Gastroesophageal sphincter (tissue), 4 donors: ENCODE data around the gene GON4L. TPM values are rescaled to one million over a fixed set of nuclear protein-coding genes. Genes with fewer than 3 reads are reported as not detected.
"Not testable (repeated sequence)": the region's sequence is repeated elsewhere in the genome, so short reads cannot be mapped to it uniquely, and the experiment has no call there.

ENCODE experiments used
- ATAC-seq: fragments of 150-250 bp; one replicate; pipeline ENCODE4 v1.9.1; 2016; ENCODE audit warnings: mild to moderate bottlenecking, moderate library complexity
- H3K27ac ChIP-seq, 4 donors: fragments of 200-600 bp; sonication (generic) in 3 of 4; 1 replicate in 3 of 4; 2 replicates in 1 of 4; pipeline ENCODE4 v1.5.1; 2016 to 2019
- H3K27me3 ChIP-seq: fragments of 200-600 bp; sonication (generic); one replicate; pipeline ENCODE4 v1.5.1; 2019
- H3K36me3 ChIP-seq, 2 donors: fragments of 200-600 bp; sonication (generic); one replicate each; pipeline ENCODE4 v1.5.1; 2019; ENCODE audit warnings: control low read depth in 1 of 2
- H3K4me1 ChIP-seq, 3 donors: fragments of 200-600 bp; sonication (generic); 1 replicate in 2 of 3; 2 replicates in 1 of 3; pipeline ENCODE4 v1.5.1; 2016 to 2019; ENCODE audit warnings: control low read depth in 2 of 3
- H3K4me3 ChIP-seq, 2 donors: fragments of 200-600 bp; sonication (generic); one replicate each; pipeline ENCODE4 v1.5.1; 2019; ENCODE audit warnings: mild to moderate bottlenecking in 1 of 2, moderate library complexity in 1 of 2
- H3K9me3 ChIP-seq, 3 donors: fragments of 200-600 bp; sonication (generic); one replicate each; pipeline ENCODE4 v1.5.1; 2017 to 2019; ENCODE audit warnings: control low read depth in 2 of 3
- CTCF ChIP-seq, 4 experiments: fragments of 200-600 bp in 2 of 4; fragments of 450-650 bp in 2 of 4; sonication (generic) in 1 of 4; IDR thresholded peaks; one replicate each; pipeline ENCODE4 v1.5.1; 2017 to 2019; ENCODE audit warnings: antibody characterized with exemption in 4 of 4, mild to moderate bottlenecking in 2 of 4, moderate library complexity in 2 of 4
- EP300 ChIP-seq: sonication (generic); formaldehyde crosslinking; IDR thresholded peaks from one replicate; pipeline ENCODE4 v1.6.1; 2017; ENCODE audit warnings: antibody characterized with exemption, mild to moderate bottlenecking
- POLR2A ChIP-seq, 2 donors: fragments of 450-650 bp; IDR thresholded peaks; one replicate each; pipeline ENCODE4 v1.6.1; 2017; ENCODE audit warnings: antibody characterized with exemption in 2 of 2, mild to moderate bottlenecking in 2 of 2, moderate library complexity in 1 of 2
- POLR2AphosphoS5 ChIP-seq: sonication (generic); formaldehyde crosslinking; IDR thresholded peaks from one replicate; pipeline ENCODE4 v1.6.1; 2017; ENCODE audit warnings: antibody characterized with exemption
- WGBS, 2 donors: methylation state at CpG; one replicate each; pipeline ENCODE4 v1.1.5; 2018; ENCODE audit warnings: low coverage in 1 of 2; 5-methylcytosine and 5-hydroxymethylcytosine counted together
- total RNA-seq, 4 donors: library from RNA; depleted of rRNA; stranded (reverse); fragments of >200 nt; gene quantifications; one replicate each; pipeline ENCODE4 v1.1.0, GENCODE V29; 2016

Gene GON4L
- total RNA-seq, 4 donors from 2014 or later = 16.6 to 55.1 (median 35.9) TPM

- Histone ChIP-seq H3K36me3 (peaks cover 0 to 86% of the 10 kb centered on the region in 2 donors), H3K27ac (no peak overlapping the region), H3K4me3 (no peak overlapping the region), H3K4me1 (no peaks in the 10 kb centered on the region), H3K27me3 (no peaks in the 10 kb centered on the region), H3K9me3 (no peaks in the 10 kb centered on the region)
- ATAC-seq = no peak
- TF ChIP-seq POLR2AphosphoS5 = no peak
- TF ChIP-seq EP300 = no peak
- TF ChIP-seq POLR2A (IDR thresholded peaks at IDR 0.05) = no peak
- no peak for TF ChIP-seq CTCF (IDR thresholded peaks at IDR 0.05)
- 60 to 72% methylated on average over 1 of the region's 1 CpG for WGBS, 2 donors
These were observed 63.8 kb downstream of the GON4L start for GRCh38 chr1:155793213-155793612.

GRCh38 chr1:155777582-155777981 is 79.4 kb downstream of the GON4L start:
- H3K4me1 ChIP-seq = no peaks in the 10 kb centered on the region
- no peak overlapping the region for H3K27ac ChIP-seq
- H3K4me3 ChIP-seq = no peak overlapping the region
- no peaks in the 10 kb centered on the region for H3K27me3 ChIP-seq
- ATAC-seq = no peak
- no peaks in the 10 kb centered on the region for H3K9me3 ChIP-seq
- peaks cover 0 to 93% of the 10 kb centered on the region in 2 donors for H3K36me3 ChIP-seq
- no peak for TF ChIP-seq POLR2A (IDR thresholded peaks at IDR 0.05)
- TF ChIP-seq EP300 = no peak
- TF ChIP-seq CTCF (IDR thresholded peaks at IDR 0.05) = no peak
- no peak for TF ChIP-seq POLR2AphosphoS5
- WGBS, 2 donors = 73 to 100% methylated on average over 3 of the region's 3 CpGs

GRCh38 chr1:155776414-155776813 is 80.6 kb downstream of the GON4L start:
- Histone ChIP-seq H3K4me1 (no peaks in the 10 kb centered on the region), H3K4me3 (no peak overlapping the region), H3K9me3 (no peaks in the 10 kb centered on the region), H3K27ac (no peak overlapping the region), H3K27me3 (no peaks in the 10 kb centered on the region), H3K36me3 (peaks cover 0 to 93% of the 10 kb centered on the region in 2 donors)
- ATAC-seq = no peak
- WGBS, 2 donors = 87 to 90% methylated on average over 2 to 3 of the region's 4 CpGs
- TF ChIP-seq POLR2AphosphoS5 (no peak), EP300 (no peak), CTCF (IDR thresholded peaks at IDR 0.05) (no peak), POLR2A (IDR thresholded peaks at IDR 0.05) (no peak)

- no peaks in the 10 kb centered on the region for H3K4me1 ChIP-seq
- no peaks in the 10 kb centered on the region for H3K9me3 ChIP-seq
- no peak for TF ChIP-seq EP300
- no peak for TF ChIP-seq CTCF (IDR thresholded peaks at IDR 0.05)
- no peak for TF ChIP-seq POLR2AphosphoS5
- no peak for TF ChIP-seq POLR2A (IDR thresholded peaks at IDR 0.05)
- peaks cover 0 to 100% of the 10 kb centered on the region in 2 donors for H3K36me3 ChIP-seq
- H3K27me3 ChIP-seq = no peaks in the 10 kb centered on the region
- no peak overlapping the region for H3K4me3 ChIP-seq
- WGBS, 2 donors = 73 to 83% methylated on average over 2 of the region's 2 CpGs
- H3K27ac ChIP-seq = no peak overlapping the region
- no peak for ATAC-seq
These were observed 83.8 kb downstream of the GON4L start for GRCh38 chr1:155773221-155773620.

GRCh38 chr1:155769257-155769656 is 87.8 kb downstream of the GON4L start:
- 79 to 86% methylated on average over 3 of the region's 5 CpGs for WGBS, 2 donors
- peaks cover 0 to 98% of the 10 kb centered on the region in 2 donors for H3K36me3 ChIP-seq
- ATAC-seq = no peak

GRCh38 chr1:155767399-155767989 is 89.5 kb downstream of the GON4L start:
- H3K4me1 ChIP-seq, H3K9me3 ChIP-seq, H3K27ac ChIP-seq, ATAC-seq, H3K4me3 ChIP-seq, H3K27me3 ChIP-seq: not testable (repeated sequence)
- peaks cover 0 to 98% of the 10 kb centered on the region in 2 donors for H3K36me3 ChIP-seq
- 76 to 85% methylated on average over 2 of the region's 5 CpGs for WGBS, 2 donors

More at GRCh38 chr1:155769257-155769656, 87.8 kb downstream of the GON4L start:
- H3K4me3 ChIP-seq = no peak overlapping the region
- no peaks in the 10 kb centered on the region for H3K9me3 ChIP-seq
- H3K27me3 ChIP-seq = no peaks in the 10 kb centered on the region
- TF ChIP-seq POLR2A (IDR thresholded peaks at IDR 0.05) (no peak), POLR2AphosphoS5 (no peak), CTCF (IDR thresholded peaks at IDR 0.05) (no peak), EP300 (no peak)
- H3K4me1 ChIP-seq = no peaks in the 10 kb centered on the region
- H3K27ac ChIP-seq = no peak overlapping the region

GRCh38 chr1:155763989-155764388 is 93.0 kb downstream of the GON4L start:
- H3K36me3 ChIP-seq = peaks cover 0 to 98% of the 10 kb centered on the region in 2 donors
- H3K27ac ChIP-seq = not testable (repeated sequence)
- 81 to 100% methylated on average over 2 to 7 of the region's 7 CpGs for WGBS, 2 donors

More at GRCh38 chr1:155763989-155764388, 93.0 kb downstream of the GON4L start:
- ATAC-seq, H3K27me3 ChIP-seq, H3K4me1 ChIP-seq, H3K9me3 ChIP-seq, H3K4me3 ChIP-seq: not testable (repeated sequence)
